GM18508 (cell line): ENCODE data around the gene APRT.

Source experiments
- ATAC-seq: cut with Tn5 transposase; IDR thresholded peaks from one replicate; pipeline ENCODE4 v1.9.1; 2021; ENCODE audit warnings: moderate number of reproducible peaks; ENCODE audit not compliant: insufficient read depth, unreplicated experiment

The APRT gene

GRCh38 chr16:88842806-88843205 is 31.1 kb upstream of the APRT start:
- no peak for ATAC-seq

- no peak for ATAC-seq
Measured at GRCh38 chr16:88842308-88842756, 30.6 kb upstream of the APRT start.

GRCh38 chr16:88841521-88842307 is 30.0 kb upstream of the APRT start:
- no peak for ATAC-seq

- ATAC-seq: no peak
Measured at GRCh38 chr16:88840600-88841215, 29.0 kb upstream of the APRT start.

DNA sequence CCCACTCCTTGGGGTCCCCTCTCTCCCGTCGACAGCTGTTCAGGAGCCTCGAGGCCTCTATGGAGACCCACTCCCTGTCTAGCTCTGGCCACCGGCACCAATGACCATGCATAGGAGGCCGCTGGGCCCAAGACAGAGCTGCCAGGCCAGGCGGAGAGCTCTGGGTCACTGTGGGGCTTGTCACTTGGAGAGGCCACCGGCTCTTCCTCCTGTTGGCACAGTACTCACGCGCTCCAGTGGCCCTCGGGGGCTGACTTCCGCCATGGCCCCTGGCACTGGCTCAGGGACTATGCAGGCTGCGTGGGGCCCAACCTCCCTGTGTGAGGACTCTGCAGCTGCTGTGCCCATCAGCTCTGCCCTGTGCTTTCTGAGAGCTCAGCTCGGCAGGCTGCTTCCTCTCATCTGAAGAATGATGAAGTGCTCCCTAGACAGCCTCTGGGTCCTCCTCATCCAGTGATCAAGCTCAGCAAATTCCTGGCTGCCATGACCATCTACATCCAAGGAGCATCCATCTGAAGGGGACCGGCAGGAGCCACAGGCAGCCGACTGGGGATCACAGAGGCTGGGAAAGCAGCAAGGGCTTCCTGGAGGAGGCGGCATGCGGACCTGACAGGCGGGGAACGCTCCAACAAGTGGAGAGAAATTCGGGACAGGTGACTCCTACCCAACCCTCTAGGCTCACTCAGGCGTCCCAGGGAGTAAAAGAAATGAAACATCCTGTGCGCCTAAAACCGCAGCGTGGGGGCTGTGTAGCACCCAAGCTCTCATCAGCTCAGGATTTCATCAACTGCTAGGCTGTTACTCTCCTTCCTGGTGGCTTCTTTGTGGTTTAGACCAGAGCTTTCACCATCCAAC is 28.2 kb upstream of the APRT start:
- no peak for ATAC-seq

- ATAC-seq: no peak
Measured at GRCh38 chr16:88839026-88839529, 27.4 kb upstream of the APRT start.

DNA sequence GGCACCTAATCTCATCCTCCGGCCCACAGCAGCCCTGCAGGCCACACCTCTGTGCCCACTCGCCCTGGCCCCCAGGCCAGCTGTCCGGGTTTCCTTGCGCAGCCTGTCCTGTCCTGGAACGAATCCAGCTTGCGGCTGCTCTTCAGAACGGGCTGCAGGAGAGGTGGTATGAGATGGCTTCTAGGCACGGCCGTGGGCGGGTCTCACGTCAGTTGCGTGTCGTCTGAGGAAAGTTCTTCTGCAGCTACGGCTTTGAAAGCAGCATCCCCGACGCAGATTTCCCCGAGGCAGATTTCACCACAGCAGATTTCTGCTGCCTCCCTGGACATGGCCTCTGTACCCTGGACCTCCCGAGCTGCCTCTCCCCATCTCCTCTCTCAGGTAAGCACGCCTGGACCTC is 26.8 kb upstream of the APRT start:
- ATAC-seq: no peak

DNA sequence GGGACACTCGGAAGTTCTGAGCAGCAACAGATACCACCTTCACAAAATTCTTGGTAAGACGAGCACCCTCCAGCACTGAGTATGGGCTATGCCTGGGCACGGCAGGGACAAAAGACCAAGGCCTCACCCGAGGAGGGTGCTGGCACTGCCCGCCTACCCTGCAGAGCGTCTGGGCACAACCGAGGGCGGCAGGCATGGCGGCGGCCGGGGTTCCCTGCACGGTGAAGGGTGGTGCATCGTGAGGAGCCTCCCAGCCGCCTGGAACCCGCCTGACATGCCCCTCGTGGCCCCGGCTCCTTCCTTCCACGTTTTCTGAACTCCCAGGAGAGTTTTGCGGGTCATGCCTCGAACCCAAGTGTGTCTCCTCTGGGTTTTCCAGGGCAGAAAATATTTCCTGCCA is 26.1 kb upstream of the APRT start:
- no peak for ATAC-seq

DNA sequence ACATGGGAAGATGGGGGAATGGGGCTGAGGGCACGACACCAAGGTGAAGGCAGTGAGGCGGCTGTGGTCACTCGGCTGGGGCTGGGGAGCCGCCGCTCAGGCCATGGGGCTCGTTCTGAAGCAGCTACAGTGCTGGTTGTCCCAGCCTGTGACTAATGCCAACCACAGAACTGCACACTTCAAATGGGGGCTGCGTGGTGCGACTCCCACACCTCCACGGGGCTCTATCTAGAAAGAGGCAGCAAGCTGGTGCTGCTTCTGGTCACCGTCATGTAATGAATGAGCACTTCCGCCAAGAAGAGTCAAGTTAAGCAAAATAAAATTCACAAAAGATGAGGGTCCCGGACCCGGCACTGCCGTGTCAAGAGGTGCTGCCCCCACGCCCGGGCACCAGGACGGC is 25.1 kb upstream of the APRT start:
- ATAC-seq: no peak

GRCh38 chr16:88835818-88836217 is 24.1 kb upstream of the APRT start:
- no peak for ATAC-seq

DNA sequence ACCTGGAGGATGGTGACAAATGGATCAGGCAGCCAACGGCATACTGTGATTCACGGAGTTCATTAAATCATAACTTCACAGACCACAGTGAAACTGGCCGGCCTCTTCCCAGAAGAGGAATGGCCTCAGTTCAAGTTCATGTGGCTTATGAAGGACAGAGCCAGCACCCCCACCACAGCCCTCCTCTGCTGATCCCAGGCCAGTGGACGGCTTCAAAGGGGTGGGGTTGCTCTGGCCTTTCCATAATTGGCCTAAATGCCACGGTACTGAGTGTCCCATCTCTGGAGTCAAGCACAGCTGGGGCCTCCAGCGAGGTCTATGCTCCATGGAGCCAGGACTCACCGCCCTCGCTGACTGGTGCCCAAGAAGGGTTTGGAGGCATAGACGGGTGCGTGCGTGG is 23.7 kb upstream of the APRT start:
- ATAC-seq: no peak

DNA sequence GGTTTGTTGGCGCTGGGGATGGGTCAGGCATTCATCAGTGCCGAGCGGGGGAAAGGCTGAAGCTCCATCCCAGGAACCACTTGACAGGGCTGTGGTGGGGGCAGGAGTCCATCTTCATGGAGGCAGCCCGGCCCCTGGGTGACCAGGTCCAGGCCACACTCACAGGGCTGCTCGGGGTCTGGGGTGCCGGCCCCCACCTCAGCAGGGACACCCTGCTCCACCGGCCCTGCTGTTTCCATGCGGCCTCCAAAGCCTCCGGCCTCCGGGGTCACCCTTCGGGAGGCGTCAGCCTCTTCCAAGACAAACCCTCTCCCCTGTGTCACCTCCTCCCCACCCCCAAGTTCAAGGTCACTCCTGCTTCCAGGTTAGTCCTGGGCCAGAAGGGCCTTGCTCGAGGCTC is 22.9 kb upstream of the APRT start:
- no peak for ATAC-seq

DNA sequence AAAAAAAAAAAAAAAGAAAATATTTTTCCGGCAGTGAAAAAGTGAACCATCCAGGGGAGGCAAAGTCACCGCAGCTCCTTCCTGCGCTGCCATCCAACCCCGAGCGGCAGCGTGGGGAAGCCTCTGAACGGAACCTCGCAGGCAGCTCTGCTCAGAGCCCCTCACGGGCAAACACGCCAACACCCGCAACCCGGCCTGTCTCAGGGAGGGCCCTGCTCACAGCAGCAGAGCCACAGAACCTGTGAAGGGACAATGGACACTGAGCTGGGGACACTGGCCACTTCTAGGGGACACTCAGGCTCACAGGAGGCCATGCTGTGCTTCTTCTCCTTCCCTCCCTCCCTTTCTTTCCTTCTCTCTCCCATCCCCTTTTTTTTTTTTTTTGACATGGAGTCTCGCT is 21.4 kb upstream of the APRT start:
- no peak for ATAC-seq

DNA sequence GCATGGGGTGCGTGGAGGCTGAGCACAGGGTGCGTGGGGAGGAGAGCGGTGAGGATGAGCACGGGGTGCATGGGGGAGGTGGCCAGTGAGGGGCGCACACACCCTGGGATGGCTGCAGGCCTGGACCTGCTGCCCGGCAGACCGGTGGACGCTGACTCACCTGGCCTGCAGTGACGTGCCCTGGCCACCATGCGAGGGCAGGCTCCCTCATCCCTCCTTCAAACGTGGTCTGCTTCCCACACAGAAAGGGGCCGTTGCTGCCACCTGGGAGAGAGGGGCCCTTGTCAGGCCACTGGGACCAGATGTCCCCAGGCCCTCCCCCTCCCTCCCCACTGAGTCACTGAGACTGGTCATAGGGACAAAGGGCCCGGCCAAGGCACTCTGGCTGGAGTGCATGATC is 20.1 kb upstream of the APRT start:
- ATAC-seq: no peak

GRCh38 chr16:88830783-88831182 is 19.1 kb upstream of the APRT start:
- no peak for ATAC-seq

- no peak for ATAC-seq
Measured at GRCh38 chr16:88830258-88830657, 18.5 kb upstream of the APRT start.

GRCh38 chr16:88828711-88829110 is 17.0 kb upstream of the APRT start:
- no peak for ATAC-seq

DNA sequence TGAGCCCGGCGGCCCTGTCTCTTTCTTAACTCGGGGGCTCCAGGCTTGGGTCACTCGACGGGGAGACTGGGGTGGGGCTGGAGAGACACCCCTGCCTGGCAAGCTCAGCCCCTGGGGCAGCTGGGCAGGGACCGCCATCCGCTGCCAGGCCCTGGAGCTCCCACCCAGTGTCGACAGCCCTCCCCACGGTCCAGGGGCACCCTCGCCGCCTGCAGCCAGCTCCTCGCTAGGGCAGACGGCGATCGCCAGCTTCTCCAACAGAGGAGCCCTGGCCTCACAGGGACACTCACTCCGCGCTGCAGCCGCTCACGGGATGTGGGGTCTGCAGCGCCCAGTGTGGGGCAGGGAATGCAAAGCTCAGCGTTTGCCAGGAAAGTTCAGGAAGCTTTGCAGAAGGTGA is 16.0 kb upstream of the APRT start:
- no peak for ATAC-seq

- ATAC-seq: no peak
Measured at GRCh38 chr16:88826070-88826840, 14.5 kb upstream of the APRT start.

DNA sequence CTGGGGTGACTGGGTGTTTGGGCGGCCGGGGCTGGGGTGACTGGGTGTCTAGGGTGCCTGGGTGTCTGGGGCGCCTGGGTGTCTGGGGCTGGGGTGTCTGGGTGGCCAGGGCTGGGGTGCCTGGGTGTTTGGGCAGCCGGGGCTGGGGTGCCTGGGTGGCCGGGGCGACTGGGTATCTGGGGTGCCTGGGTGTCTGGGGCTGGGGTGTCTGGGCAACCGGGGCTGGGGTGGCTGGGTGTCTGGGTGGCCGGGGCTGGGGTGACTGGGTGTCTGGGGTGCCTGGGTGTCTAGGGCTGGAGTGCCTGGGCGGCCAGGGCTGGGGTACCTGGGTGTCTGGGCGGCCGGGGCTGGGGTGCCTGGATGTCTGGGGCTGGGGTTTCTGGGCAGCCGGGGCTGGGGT is 13.4 kb upstream of the APRT start:
- ATAC-seq: no peak
